HEK293 (cell line): ENCODE results near the gene CDH26.

Experiments used
- CTCF ChIA-PET: fragments of 350-600 bp; formaldehyde crosslinking; extraction: SDS; loops from one replicate; lab custom pipeline; 2021; ENCODE audit warnings: antibody characterized with exemption; lab: Yijun Ruan, JAX
- POLR2A ChIA-PET: fragments of 300-600 bp; formaldehyde crosslinking; extraction: SDS; loops from one replicate; lab custom pipeline; 2020; ENCODE audit warnings: antibody characterized with exemption, inconsistent platforms; lab: Yijun Ruan, JAX
- H3K27ac ChIP-seq: fragments of 200-500 bp; sonication (Bioruptor generic); 2 replicates; pipeline ENCODE4 v1.5.1; 2014; ENCODE audit warnings: low read depth, low read length, control low read depth, inconsistent platforms; ENCODE audit errors: extremely low read depth
- H3K36me3 ChIP-seq, 2 experiments: fragments of 200-500 bp in 1 of 2; sonication (Bioruptor generic) in 1 of 2; 1 replicate in 1 of 2; 2 replicates in 1 of 2; pipeline ENCODE4 v1.5.1; 2014 to 2017; ENCODE audit warnings: inconsistent platforms in 2 of 2, low read length in 2 of 2; ENCODE audit not compliant: control insufficient read depth in 2 of 2, insufficient read depth in 1 of 2
- H3K4me1 ChIP-seq: fragments of 200-500 bp; sonication (Bioruptor generic); 2 replicates; pipeline ENCODE4 v1.5.1; 2014; ENCODE audit warnings: mild to moderate bottlenecking, low read length, inconsistent platforms; ENCODE audit not compliant: control insufficient read depth, insufficient read depth
- H3K4me3 ChIP-seq: 2 replicates; pipeline ENCODE4 v1.5.1; 2011; ENCODE audit warnings: low read depth, mild to moderate bottlenecking, control low read depth, low read length, moderate library complexity
- H3K9me3 ChIP-seq: fragments of 200-500 bp; sonication (Bioruptor generic); 2 replicates; pipeline ENCODE4 v1.5.1; 2014; ENCODE audit warnings: low read depth, low read length, inconsistent platforms; ENCODE audit not compliant: control insufficient read depth, insufficient read depth
- BCL6B ChIP-seq: fragments of 450-650 bp; formaldehyde crosslinking; IDR thresholded peaks from 2 replicates; pipeline ENCODE4 v1.5.1; 2017; ENCODE audit warnings: missing biosample characterization, missing genetic modification characterization
- GLIS2 ChIP-seq: fragments of 450-650 bp; formaldehyde crosslinking; IDR thresholded peaks from 2 replicates; pipeline ENCODE4 v1.5.1; 2016; ENCODE audit warnings: missing biosample characterization, missing genetic modification characterization
- HIC1 ChIP-seq: fragments of 450-650 bp; formaldehyde crosslinking; IDR thresholded peaks from 2 replicates; pipeline ENCODE4 v1.5.1; 2016; ENCODE audit warnings: missing biosample characterization, missing genetic modification characterization
- IKZF3 ChIP-seq: fragments of 450-650 bp; IDR thresholded peaks from 2 replicates; pipeline ENCODE4 v1.5.0; 2018; ENCODE audit warnings: missing biosample characterization, mild to moderate bottlenecking, missing genetic modification characterization, moderate library complexity
- KLF10 ChIP-seq: fragments of 450-650 bp; IDR thresholded peaks from 2 replicates; pipeline ENCODE4 v1.5.1; 2018; ENCODE audit warnings: missing biosample characterization, mild to moderate bottlenecking, missing genetic modification characterization
- KLF9 ChIP-seq: fragments of 450-650 bp; formaldehyde crosslinking; IDR thresholded peaks from 2 replicates; pipeline ENCODE4 v1.5.1; 2016; ENCODE audit warnings: missing biosample characterization, missing genetic modification characterization, low read depth
- PRDM6 ChIP-seq: fragments of 450-650 bp; formaldehyde crosslinking; IDR thresholded peaks from 2 replicates; pipeline ENCODE4 v1.5.1; 2017; ENCODE audit warnings: missing biosample characterization, missing genetic modification characterization
- TRIM28 ChIP-seq: IDR thresholded peaks from 2 replicates; pipeline ENCODE4 v1.6.1; 2011; ENCODE audit warnings: low read length, control low read depth, borderline replicate concordance
- ZBTB11 ChIP-seq: fragments of 450-650 bp; formaldehyde crosslinking; conservative IDR thresholded peaks from 2 replicates; pipeline ENCODE4 v1.5.1; 2016; ENCODE audit warnings: low read depth, missing biosample characterization, missing genetic modification characterization
- ZNF202 ChIP-seq: fragments of 450-650 bp; formaldehyde crosslinking; IDR thresholded peaks from 2 replicates; pipeline ENCODE4 v1.5.1; 2016; ENCODE audit warnings: missing biosample characterization, missing genetic modification characterization, borderline replicate concordance
- ZNF223 ChIP-seq: fragments of 450-650 bp; formaldehyde crosslinking; IDR thresholded peaks from 2 replicates; pipeline ENCODE4 v1.5.1; 2016; ENCODE audit warnings: missing biosample characterization, missing genetic modification characterization
- ZNF248 ChIP-seq: fragments of 450-650 bp; formaldehyde crosslinking; IDR thresholded peaks from 2 replicates; pipeline ENCODE4 v1.5.1; 2017; ENCODE audit warnings: missing biosample characterization, missing genetic modification characterization
- ZNF366 ChIP-seq: fragments of 450-650 bp; formaldehyde crosslinking; conservative IDR thresholded peaks from 2 replicates; pipeline ENCODE4 v1.5.1; 2016; ENCODE audit warnings: missing biosample characterization, missing genetic modification characterization
- ZNF394 ChIP-seq: fragments of 450-650 bp; formaldehyde crosslinking; IDR thresholded peaks from 2 replicates; pipeline ENCODE4 v1.5.1; 2016; ENCODE audit warnings: missing biosample characterization, missing genetic modification characterization, mild to moderate bottlenecking, moderate library complexity, borderline replicate concordance
- ZNF398 ChIP-seq: fragments of 450-650 bp; formaldehyde crosslinking; IDR thresholded peaks from 2 replicates; pipeline ENCODE4 v1.5.1; 2017; ENCODE audit warnings: missing biosample characterization, missing genetic modification characterization
- ZNF514 ChIP-seq: fragments of 450-650 bp; formaldehyde crosslinking; IDR thresholded peaks from 2 replicates; pipeline ENCODE4 v1.5.1; 2016; ENCODE audit warnings: missing biosample characterization, missing genetic modification characterization
- ZNF518A ChIP-seq: fragments of 450-650 bp; formaldehyde crosslinking; conservative IDR thresholded peaks from 2 replicates; pipeline ENCODE4 v1.5.1; 2016; ENCODE audit warnings: low read depth, missing biosample characterization, missing genetic modification characterization
- ZNF549 ChIP-seq: fragments of 450-650 bp; IDR thresholded peaks from 2 replicates; pipeline ENCODE4 v1.5.1; 2018; ENCODE audit warnings: missing biosample characterization, missing genetic modification characterization, mild to moderate bottlenecking, inconsistent platforms, moderate library complexity
- ZNF561 ChIP-seq: fragments of 450-650 bp; IDR thresholded peaks from 2 replicates; pipeline ENCODE4 v1.5.1; 2018; ENCODE audit warnings: missing biosample characterization, missing genetic modification characterization, borderline replicate concordance
- ZNF707 ChIP-seq: fragments of 450-650 bp; formaldehyde crosslinking; IDR thresholded peaks from 2 replicates; pipeline ENCODE4 v1.5.1; 2016; ENCODE audit warnings: missing biosample characterization, missing genetic modification characterization

The CDH26 gene

GRCh38 chr20:59940129-59940955 is 17.9 kb upstream of the CDH26 start, which contains the start of the genes FAM217B and PPP1R3D:
Gene FAM217B (plus strand): TSS chr20:59940389. CDS start chr20:59943944, 3,555 bp downstream.
Gene PPP1R3D (minus strand): TSS chr20:59940305. CDS start chr20:59939931, 374 bp downstream.
- peaks cover 14 to 33% of the 10 kb centered on the region in 2 experiments; a peak in 2 of 3 replicates for H3K36me3 ChIP-seq
- H3K4me1 ChIP-seq, result peaks cover 12% of the 10 kb centered on the region
- peak within 1 kb of the TSS; percentile 50 for H3K4me3 ChIP-seq
- POLR2A ChIA-PET, result interaction anchor here (0.6 to 2.8 kb wide), 14 partner anchors 10 to 366 kb away, joined by 3 to 8 read pairs (median 4); partner anchors contain the start of gene CDH26
- H3K27ac ChIP-seq, result peak within 1 kb of the TSS; percentile 93
- no peaks in the 10 kb centered on the region for H3K9me3 ChIP-seq
- CTCF ChIA-PET, result interaction anchor here (0.6 to 1.6 kb wide), 8 partner anchors 9 to 1068 kb away, joined by 3 to 8 read pairs (median 4); no protein-coding TSS in a partner anchor
- no peak for TF ChIP-seq ZNF398 (tag by site-specific recombination)
- TF ChIP-seq GLIS2, result peak; percentile 66
- TF ChIP-seq ZNF549, result no peak
- peak; percentile 92 for TF ChIP-seq ZNF394 (tag by site-specific recombination)
- no peak for TF ChIP-seq PRDM6 (tag by site-specific recombination)
- TF ChIP-seq KLF9 (tag by site-specific recombination), result peak; percentile 82
- TF ChIP-seq ZNF202, result no peak
- TF ChIP-seq ZNF366 (tag by site-specific recombination), result peak; percentile 78
- no peak for TF ChIP-seq ZNF707 (tag by site-specific recombination)
- TF ChIP-seq IKZF3 (tag by site-specific recombination), result peak; percentile 76
- TF ChIP-seq BCL6B, result no peak
- no peak for TF ChIP-seq ZNF223
- TF ChIP-seq ZNF561 (tag by site-specific recombination), result 0 out of 2 replicates have a peak, but pooled peaks have one; percentile 38
- no peak for TF ChIP-seq ZNF514 (tag by site-specific recombination)
- peak; percentile 62 for TF ChIP-seq ZBTB11 (tag by site-specific recombination)
- peak; percentile 65; the same call in 1 of the 2 replicates for TF ChIP-seq HIC1 (tag by site-specific recombination)
- TF ChIP-seq ZNF248 (tag by site-specific recombination), result no peak
- TF ChIP-seq ZNF518A (tag by site-specific recombination), result no peak
- TF ChIP-seq KLF10, result peak; percentile 99
- TF ChIP-seq TRIM28, result peak; percentile 62; the same call in 1 of the 2 replicates
